Neural cell (in vitro differentiated cells): ENCODE results near the gene ATP2A1. TPM values are rescaled to one million over a fixed set of nuclear protein-coding genes. Genes with fewer than 3 reads are reported as not detected.

Experiments used
- H2AFZ ChIP-seq: fragments of 200-600, 300-800 bp; sonication (generic), shearing (Covaris generic); 2 replicates; pipeline ENCODE4 v1.6.0; 2014; ENCODE audit warnings: low read depth, mild to moderate bottlenecking, antibody characterized with exemption, low read length, moderate library complexity
- H3F3A ChIP-seq: fragments of 200-600 bp; shearing (Covaris generic); 2 replicates; pipeline ENCODE4 v1.6.1; 2016; ENCODE audit warnings: mild to moderate bottlenecking, moderate library complexity, mixed read lengths, antibody characterized with exemption, low read length; ENCODE audit not compliant: insufficient read depth, poor library complexity, severe bottlenecking
- H3K27ac ChIP-seq: fragments of 200-600, 300-800 bp; sonication (generic), shearing (Covaris generic); 2 replicates; pipeline ENCODE4 v1.5.1; 2014; ENCODE audit warnings: mild to moderate bottlenecking, low read length, moderate library complexity
- H3K27me3 ChIP-seq: fragments of 300-800, 200-600 bp; sonication (generic), shearing (Covaris generic); 2 replicates; pipeline ENCODE4 v1.6.0; 2014; ENCODE audit warnings: mild to moderate bottlenecking, low read depth, low read length, moderate library complexity; ENCODE audit not compliant: insufficient read depth
- H3K36me3 ChIP-seq: fragments of 300-800, 200-600 bp; sonication (generic), shearing (Covaris generic); 2 replicates; pipeline ENCODE4 v1.5.1; 2014; ENCODE audit warnings: mild to moderate bottlenecking, antibody characterized with exemption, low read length, moderate library complexity; ENCODE audit not compliant: insufficient read depth
- H3K4me2 ChIP-seq: fragments of 300-800, 200-600 bp; sonication (generic), shearing (Covaris generic); 2 replicates; pipeline ENCODE4 v1.6.0; 2014; ENCODE audit warnings: mild to moderate bottlenecking, low read length
- H3K4me3 ChIP-seq: fragments of 300-800, 200-600 bp; sonication (generic), shearing (Covaris generic); 2 replicates; pipeline ENCODE4 v1.5.1; 2014; ENCODE audit warnings: mild to moderate bottlenecking, low read length, moderate library complexity
- H3K79me2 ChIP-seq: fragments of 200-600 bp; shearing (Covaris generic); replicated peaks from 2 replicates; pipeline ENCODE4 v1.6.0; 2014; ENCODE audit warnings: mild to moderate bottlenecking, low read length, moderate library complexity; ENCODE audit not compliant: insufficient read depth
- H3K9ac ChIP-seq: fragments of 300-800, 200-600 bp; sonication (generic), shearing (Covaris generic); 2 replicates; pipeline ENCODE4 v1.6.1; 2016; ENCODE audit warnings: mild to moderate bottlenecking, low read length, mixed read lengths
- H3K9me2 ChIP-seq: fragments of 200-600 bp; shearing (Covaris generic); 2 replicates; pipeline ENCODE4 v1.6.1; 2016; ENCODE audit warnings: mild to moderate bottlenecking, low read length, mixed read lengths; ENCODE audit not compliant: insufficient read depth
- H3K9me3 ChIP-seq: fragments of 200-600, 300-800 bp; sonication (generic), shearing (Covaris generic); 2 replicates; pipeline ENCODE4 v1.6.1; 2016; ENCODE audit warnings: mild to moderate bottlenecking, mixed run types, low read length, moderate library complexity, mixed read lengths
- H4K20me1 ChIP-seq: fragments of 200-600 bp; shearing (Covaris generic); 2 replicates; pipeline ENCODE4 v1.6.1; 2016; ENCODE audit warnings: mild to moderate bottlenecking, mixed run types; ENCODE audit not compliant: insufficient read depth
- EZH2 ChIP-seq: fragments of 200-600, 300-800 bp; shearing (Covaris generic), sonication (generic); IDR thresholded peaks from 2 replicates; pipeline ENCODE4 v1.6.1; 2014; ENCODE audit warnings: antibody characterized with exemption, low read length, borderline replicate concordance, mild to moderate bottlenecking; ENCODE audit not compliant: insufficient read depth, poor library complexity, severe bottlenecking
- POLR2AphosphoS5 ChIP-seq: IDR thresholded peaks from 2 replicates; pipeline ENCODE4 v1.6.1; 2012
- RAD21 ChIP-seq: fragments of 450-650 bp; conservative IDR thresholded peaks from 2 replicates; pipeline ENCODE4 v1.6.1; 2014; ENCODE audit warnings: antibody characterized with exemption, mild to moderate bottlenecking, moderate library complexity
- REST ChIP-seq: IDR thresholded peaks from 2 replicates; pipeline ENCODE4 v1.6.1; 2012; ENCODE audit warnings: borderline replicate concordance
- SMC3 ChIP-seq: fragments of 450-650 bp; conservative IDR thresholded peaks from 2 replicates; pipeline ENCODE4 v1.6.1; 2014; ENCODE audit warnings: antibody characterized with exemption, mild to moderate bottlenecking, moderate library complexity; ENCODE audit not compliant: poor library complexity
- TAF1 ChIP-seq: IDR thresholded peaks from 2 replicates; pipeline ENCODE4 v1.6.1; 2012; ENCODE audit warnings: low read depth
- polyA plus RNA-seq: library from polyadenylated mRNA; depleted of rRNA; stranded (reverse); fragments of >200 nt; gene quantifications from 2 replicates; pipeline ENCODE4 v1.2.3, GENCODE V29; 2014
- TF ChIP-seq, protein P1 (sequence below): fragments of 450-650 bp; IDR thresholded peaks from 2 replicates; pipeline ENCODE4 v1.5.1; 2014; ENCODE audit warnings: antibody characterized with exemption, mild to moderate bottlenecking, moderate library complexity; ENCODE audit not compliant: poor library complexity, severe bottlenecking

The ATP2A1 gene
- polyA plus RNA-seq, 1 donor from 2014 or later: 0.06 TPM

- Histone ChIP-seq H3K4me2 (no peak overlapping the region), H3K9me2 (no peaks in the 10 kb centered on the region), H3K9ac (no peak overlapping the region)
Observed at GRCh38 chr16:28917095-28917494, 38.8 kb downstream of the ATP2A1 start.

GRCh38 chr16:28918698-28919097, 40.4 kb downstream of the ATP2A1 start:
- H3K4me2 ChIP-seq: no peak overlapping the region
- H3K27me3 ChIP-seq: no peaks in the 10 kb centered on the region
- H3K9me2 ChIP-seq: no peaks in the 10 kb centered on the region
- H3K36me3 ChIP-seq: no peaks in the 10 kb centered on the region
- H3K9ac ChIP-seq: no peak overlapping the region
- H4K20me1 ChIP-seq: no peaks in the 10 kb centered on the region
- no peaks in the 10 kb centered on the region for H3K9me3 ChIP-seq
- no peaks in the 10 kb centered on the region for H3K79me2 ChIP-seq
- no peak for TF ChIP-seq EZH2
- TF ChIP-seq, protein P1, sequence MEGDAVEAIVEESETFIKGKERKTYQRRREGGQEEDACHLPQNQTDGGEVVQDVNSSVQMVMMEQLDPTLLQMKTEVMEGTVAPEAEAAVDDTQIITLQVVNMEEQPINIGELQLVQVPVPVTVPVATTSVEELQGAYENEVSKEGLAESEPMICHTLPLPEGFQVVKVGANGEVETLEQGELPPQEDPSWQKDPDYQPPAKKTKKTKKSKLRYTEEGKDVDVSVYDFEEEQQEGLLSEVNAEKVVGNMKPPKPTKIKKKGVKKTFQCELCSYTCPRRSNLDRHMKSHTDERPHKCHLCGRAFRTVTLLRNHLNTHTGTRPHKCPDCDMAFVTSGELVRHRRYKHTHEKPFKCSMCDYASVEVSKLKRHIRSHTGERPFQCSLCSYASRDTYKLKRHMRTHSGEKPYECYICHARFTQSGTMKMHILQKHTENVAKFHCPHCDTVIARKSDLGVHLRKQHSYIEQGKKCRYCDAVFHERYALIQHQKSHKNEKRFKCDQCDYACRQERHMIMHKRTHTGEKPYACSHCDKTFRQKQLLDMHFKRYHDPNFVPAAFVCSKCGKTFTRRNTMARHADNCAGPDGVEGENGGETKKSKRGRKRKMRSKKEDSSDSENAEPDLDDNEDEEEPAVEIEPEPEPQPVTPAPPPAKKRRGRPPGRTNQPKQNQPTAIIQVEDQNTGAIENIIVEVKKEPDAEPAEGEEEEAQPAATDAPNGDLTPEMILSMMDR: no peak
- no peak overlapping the region for H3K4me3 ChIP-seq
- H2AFZ ChIP-seq: no peak overlapping the region
- H3F3A ChIP-seq: no peaks in the 10 kb centered on the region
- H3K27ac ChIP-seq: no peak overlapping the region

More at GRCh38 chr16:28917095-28917494, 38.8 kb downstream of the ATP2A1 start:
- no peak overlapping the region for H3K4me3 ChIP-seq
- no peaks in the 10 kb centered on the region for H3K79me2 ChIP-seq
- no peaks in the 10 kb centered on the region for H3F3A ChIP-seq
- H4K20me1 ChIP-seq: no peaks in the 10 kb centered on the region
- H2AFZ ChIP-seq: no peak overlapping the region
- TF ChIP-seq, protein P1: no peak
- TF ChIP-seq TAF1 (no peak), EZH2 (no peak), RAD21 (no peak), REST (no peak), SMC3 (no peak), POLR2AphosphoS5 (no peak)
- H3K9me3 ChIP-seq: no peaks in the 10 kb centered on the region
- no peaks in the 10 kb centered on the region for H3K36me3 ChIP-seq
- H3K27ac ChIP-seq: no peak overlapping the region
- no peaks in the 10 kb centered on the region for H3K27me3 ChIP-seq
